ENCODE results near the gene HEYL.

Gene HEYL

GRCh38 chr1:39680751-39681150 is 41.3 kb upstream of the HEYL start:
- Histone ChIP-seq H3K4me1 (ENCODE audit: control insufficient read depth, low read length) (peaks cover 4% of the 10 kb centered on the region; the same call in 1 of the 2 replicates), H4K20me1 (ENCODE audit: control insufficient read depth, insufficient read depth, low read depth, low read length) (no peaks in the 10 kb centered on the region), H3K4me2 (ENCODE audit: low read length) (no peak overlapping the region), H3K79me2 (ENCODE audit: control insufficient read depth, low read length) (no peaks in the 10 kb centered on the region), H3K27ac (ENCODE audit: low read depth, low read length) (no peak overlapping the region), H3K27me3 (ENCODE audit: control insufficient read depth, low read length) (peaks cover 30% of the 10 kb centered on the region), H3K4me3 (ENCODE audit: low read length) (no peak overlapping the region), H3F3A (ENCODE audit: control insufficient read depth, insufficient read depth) (no peaks in the 10 kb centered on the region), H3K9me2 (replicated peaks; ENCODE audit: control insufficient read depth, low read length) (no peaks in the 10 kb centered on the region), H3K36me3 (ENCODE audit: control insufficient read depth, low read length) (no peaks in the 10 kb centered on the region), H3K9me3 (ENCODE audit: control insufficient read depth, insufficient read depth, low read length) (no peaks in the 10 kb centered on the region)
- TF ChIP-seq EZH2phosphoT487 (IDR thresholded peaks at IDR 0.05; ENCODE audit: borderline replicate concordance, low read length) = no peak
- no peak for TF ChIP-seq CTCF (IDR thresholded peaks at IDR 0.05; ENCODE audit: low read depth, low read length, poor library complexity, severe bottlenecking)

GRCh38 chr1:39679821-39680220 is 40.4 kb upstream of the HEYL start:
- no peak overlapping the region for H3K4me3 ChIP-seq (ENCODE audit: low read length)
- no peaks in the 10 kb centered on the region for H3K9me3 ChIP-seq (ENCODE audit: control insufficient read depth, insufficient read depth, low read length)
- TF ChIP-seq CTCF (IDR thresholded peaks at IDR 0.05; ENCODE audit: low read depth, low read length, poor library complexity, severe bottlenecking) (no peak), EZH2phosphoT487 (IDR thresholded peaks at IDR 0.05; ENCODE audit: borderline replicate concordance, low read length) (no peak)
- H3K9me2 ChIP-seq (replicated peaks; ENCODE audit: control insufficient read depth, low read length) = no peaks in the 10 kb centered on the region
- no peaks in the 10 kb centered on the region for H3K79me2 ChIP-seq (ENCODE audit: control insufficient read depth, low read length)
- H3K36me3 ChIP-seq (ENCODE audit: control insufficient read depth, low read length) = no peaks in the 10 kb centered on the region
- peaks cover 30% of the 10 kb centered on the region for H3K27me3 ChIP-seq (ENCODE audit: control insufficient read depth, low read length)
- no peaks in the 10 kb centered on the region for H3F3A ChIP-seq (ENCODE audit: control insufficient read depth, insufficient read depth)
- no peak overlapping the region for H3K4me2 ChIP-seq (ENCODE audit: low read length)
- H3K4me1 ChIP-seq (ENCODE audit: control insufficient read depth, low read length) = peaks cover 4% of the 10 kb centered on the region; the same call in 1 of the 2 replicates
- no peak overlapping the region for H3K27ac ChIP-seq (ENCODE audit: low read depth, low read length)
- no peaks in the 10 kb centered on the region for H4K20me1 ChIP-seq (ENCODE audit: control insufficient read depth, insufficient read depth, low read depth, low read length)

GRCh38 chr1:39678889-39679288 is 39.4 kb upstream of the HEYL start:
- Histone ChIP-seq H3K27me3 (ENCODE audit: control insufficient read depth, low read length) (peaks cover 30% of the 10 kb centered on the region), H3K4me2 (ENCODE audit: low read length) (no peak overlapping the region), H3K36me3 (ENCODE audit: control insufficient read depth, low read length) (no peaks in the 10 kb centered on the region), H3K79me2 (ENCODE audit: control insufficient read depth, low read length) (no peaks in the 10 kb centered on the region), H4K20me1 (ENCODE audit: control insufficient read depth, insufficient read depth, low read depth, low read length) (no peaks in the 10 kb centered on the region), H3K9me3 (ENCODE audit: control insufficient read depth, insufficient read depth, low read length) (no peaks in the 10 kb centered on the region), H3K4me1 (ENCODE audit: control insufficient read depth, low read length) (peaks cover 4% of the 10 kb centered on the region; the same call in 1 of the 2 replicates), H3K27ac (ENCODE audit: low read depth, low read length) (no peak overlapping the region), H3K9me2 (replicated peaks; ENCODE audit: control insufficient read depth, low read length) (no peaks in the 10 kb centered on the region), H3F3A (ENCODE audit: control insufficient read depth, insufficient read depth) (no peaks in the 10 kb centered on the region), H3K4me3 (ENCODE audit: low read length) (no peak overlapping the region)
- TF ChIP-seq EZH2phosphoT487 (IDR thresholded peaks at IDR 0.05; ENCODE audit: borderline replicate concordance, low read length) = no peak
- TF ChIP-seq CTCF (IDR thresholded peaks at IDR 0.05; ENCODE audit: low read depth, low read length, poor library complexity, severe bottlenecking) = no peak
